ENCODE results near the gene DYNLL2. TPM values are rescaled to one million over a fixed set of nuclear protein-coding genes. Genes with fewer than 3 reads are reported as not detected.
"Not testable (repeated sequence)": the region's sequence is repeated elsewhere in the genome, so short reads cannot be mapped to it uniquely, and the experiment has no call there.

Gene DYNLL2
- total and polyA plus RNA-seq, 9 donors = 11.0 to 51.1 (median 34.1) TPM

GRCh38 chr17:58065238-58065637, 18.0 kb upstream of the DYNLL2 start:
- intact Hi-C loops (cut with DNase I) = no loop called here
- Histone ChIP-seq H3K4me3 (no peak overlapping the region), H3K9me3 (no peaks in the 10 kb centered on the region), H3K27ac (no peak overlapping the region), H3K27me3 (no peaks in the 10 kb centered on the region), H3K36me3 (no peaks in the 10 kb centered on the region), H3K4me1 (ENCODE audit: insufficient read depth) (no peaks in the 10 kb centered on the region)
- no peak for DNase-seq
- TF ChIP-seq CTCF (IDR thresholded peaks at IDR 0.05) (no peak), EP300 (IDR thresholded peaks at IDR 0.05) (no peak), POLR2A (IDR thresholded peaks at IDR 0.05) (no peak)
- 71 to 82% (median 79%) methylated on average over 1 of the region's 1 CpG for WGBS, 3 donors

GRCh38 chr17:58066401-58066800, 16.8 kb upstream of the DYNLL2 start:
- Histone ChIP-seq H3K36me3 (no peaks in the 10 kb centered on the region), H3K27ac (no peak overlapping the region), H3K4me3 (no peak overlapping the region), H3K4me1 (ENCODE audit: insufficient read depth) (no peaks in the 10 kb centered on the region), H3K27me3 (no peaks in the 10 kb centered on the region), H3K9me3 (no peaks in the 10 kb centered on the region)
- TF ChIP-seq CTCF (IDR thresholded peaks at IDR 0.05) (no peak), EP300 (IDR thresholded peaks at IDR 0.05) (no peak), POLR2A (IDR thresholded peaks at IDR 0.05) (no peak)
- no peak for DNase-seq
- intact Hi-C loops (cut with DNase I) = no loop called here
- WGBS, 3 donors = 57 to 61% (median 58%) methylated on average over 4 of the region's 4 CpGs

- intact Hi-C loops (cut with DNase I) = no loop called here
- Histone ChIP-seq H3K4me3 (no peak overlapping the region), H3K27me3 (no peaks in the 10 kb centered on the region), H3K27ac (no peak overlapping the region), H3K4me1 (ENCODE audit: insufficient read depth) (no peaks in the 10 kb centered on the region), H3K9me3 (no peaks in the 10 kb centered on the region), H3K36me3 (no peaks in the 10 kb centered on the region)
- 66 to 77% (median 71%) methylated on average over 1 of the region's 1 CpG for WGBS, 3 donors
- DNase-seq = no peak
- TF ChIP-seq EP300 (IDR thresholded peaks at IDR 0.05) (no peak), POLR2A (IDR thresholded peaks at IDR 0.05) (no peak), CTCF (IDR thresholded peaks at IDR 0.05) (no peak)
Observed at GRCh38 chr17:58072862-58073261, 10.4 kb upstream of the DYNLL2 start.

GRCh38 chr17:58073266-58073665, 10.0 kb upstream of the DYNLL2 start:
- H3K9me3 ChIP-seq; H3K36me3 ChIP-seq; H3K27ac ChIP-seq; H3K4me3 ChIP-seq; DNase-seq; H3K27me3 ChIP-seq; H3K4me1 ChIP-seq (ENCODE audit: insufficient read depth); intact Hi-C loops (cut with DNase I): not testable (repeated sequence)
- 43 to 61% (median 52%) methylated on average over 6 to 7 of the region's 7 CpGs for WGBS, 3 donors

GRCh38 chr17:58074406-58074805, 8.8 kb upstream of the DYNLL2 start:
- DNase-seq; H3K4me1 ChIP-seq (ENCODE audit: insufficient read depth); H3K9me3 ChIP-seq; H3K36me3 ChIP-seq; H3K27me3 ChIP-seq; intact Hi-C loops (cut with DNase I); H3K27ac ChIP-seq; H3K4me3 ChIP-seq: not testable (repeated sequence)
- 89 to 96% (median 93%) methylated on average over 5 to 17 of the region's 28 CpGs for WGBS, 3 donors

Measured in ovary (tissue), 9 donors.